ENCODE results near the gene CD209. TPM values are rescaled to one million over a fixed set of nuclear protein-coding genes. Genes with fewer than 3 reads are reported as not detected.

CD209 gene
- polyA plus RNA-seq, 12 donors = 2.2 to 6.3 (median 3.5) TPM; not detected in 1

DNA sequence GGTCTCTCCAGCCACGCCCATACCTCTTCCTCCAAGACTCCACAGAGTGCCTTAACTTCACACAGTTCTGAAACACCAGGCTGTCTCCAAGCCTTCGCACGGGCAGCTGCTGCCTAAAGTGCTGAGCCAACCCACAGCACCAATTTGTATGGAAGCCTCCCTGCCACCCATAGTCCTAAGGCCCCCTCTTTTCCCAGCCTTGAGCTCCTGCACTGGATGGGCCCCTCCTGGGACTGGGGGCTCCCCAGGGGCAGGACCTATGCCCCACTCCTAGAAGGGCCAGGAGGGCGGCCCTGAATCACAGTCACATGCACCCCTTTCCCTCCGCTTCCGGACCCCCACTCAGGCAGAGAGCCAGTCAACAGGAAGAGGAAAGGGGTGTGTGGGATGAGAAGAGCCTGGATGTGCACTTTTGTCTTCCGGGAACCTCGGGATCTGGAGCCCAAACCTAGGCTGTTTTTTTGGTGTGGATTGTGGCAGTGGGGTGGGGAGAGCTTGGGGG is 40.3 kb downstream of the CD209 start:
- no peak for DNase-seq

DNA sequence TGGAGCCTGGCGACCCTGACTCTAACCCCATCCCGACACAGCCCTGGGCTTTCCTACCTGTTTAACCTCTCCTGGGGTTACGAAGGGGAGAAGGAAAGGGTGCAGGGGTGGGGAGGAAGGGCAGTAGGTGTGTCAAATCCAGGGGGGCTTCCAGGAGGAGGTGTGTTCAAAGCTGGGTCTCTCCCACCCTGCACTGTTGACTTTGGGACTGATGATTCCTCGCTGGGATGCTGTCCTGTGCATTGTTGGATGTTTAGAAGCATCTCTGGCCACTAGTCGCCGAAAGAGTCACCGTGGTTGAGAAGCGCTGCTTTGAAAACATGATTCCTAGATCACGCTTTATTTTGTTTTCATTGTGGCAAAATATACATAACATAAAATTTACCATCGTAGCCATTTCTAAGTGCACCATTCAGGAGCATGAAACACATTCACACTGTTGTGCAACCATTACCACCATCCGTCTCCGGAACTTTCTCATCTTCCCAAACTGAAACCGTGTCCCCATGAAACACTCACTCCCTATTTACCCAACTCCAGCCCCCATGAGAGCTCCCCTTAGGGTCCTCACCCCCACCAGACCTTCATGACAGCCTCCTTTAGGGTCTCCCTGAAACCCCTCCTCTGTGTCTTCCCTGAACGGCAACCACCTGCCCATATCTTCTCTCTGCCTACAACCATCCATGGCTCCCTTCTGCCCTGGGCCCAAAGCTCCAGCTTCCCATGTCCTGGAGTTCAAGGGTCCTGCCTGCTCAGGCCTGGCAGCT is 41.0 kb downstream of the CD209 start:
- DNase-seq = no peak

DNA sequence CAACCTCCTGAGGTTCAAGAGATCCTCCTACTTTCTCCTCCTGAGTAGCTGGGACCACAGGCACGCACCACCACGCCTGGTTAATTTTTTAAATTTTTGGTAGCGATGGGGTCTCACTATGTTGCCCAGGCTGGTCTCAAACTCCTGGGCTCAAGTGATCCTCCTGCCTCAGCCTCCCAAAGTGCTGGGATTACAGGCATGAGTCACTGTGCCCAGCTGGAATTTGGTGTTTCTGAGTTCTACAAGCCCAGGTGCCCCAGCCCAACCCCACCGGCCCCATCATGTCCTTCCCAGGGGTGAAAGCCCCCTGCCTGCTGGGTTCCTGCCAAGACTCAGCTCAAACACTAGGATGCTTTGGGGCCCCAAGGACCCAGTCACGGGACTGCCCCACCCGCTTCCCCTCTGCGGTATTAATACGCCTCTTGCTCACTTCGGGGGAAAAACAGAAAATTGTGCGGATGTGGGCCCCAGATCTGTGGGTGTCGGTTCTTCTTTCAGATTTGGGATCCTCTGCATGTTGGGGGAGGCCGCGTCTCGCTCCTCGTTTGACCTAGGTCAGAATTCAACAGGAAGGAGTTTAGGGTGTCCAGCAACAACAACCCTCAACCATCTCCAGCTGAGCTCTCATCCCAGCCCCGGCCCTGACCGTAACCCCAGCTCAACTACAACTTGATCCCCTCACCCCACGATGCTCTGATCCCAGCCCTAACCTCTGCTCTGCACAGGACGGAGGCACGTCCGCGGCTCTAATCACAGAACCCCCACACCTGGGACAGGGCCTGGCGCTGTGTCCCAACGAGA is 41.7 kb downstream of the CD209 start:
- DNase-seq = peak; percentile 22

DNA sequence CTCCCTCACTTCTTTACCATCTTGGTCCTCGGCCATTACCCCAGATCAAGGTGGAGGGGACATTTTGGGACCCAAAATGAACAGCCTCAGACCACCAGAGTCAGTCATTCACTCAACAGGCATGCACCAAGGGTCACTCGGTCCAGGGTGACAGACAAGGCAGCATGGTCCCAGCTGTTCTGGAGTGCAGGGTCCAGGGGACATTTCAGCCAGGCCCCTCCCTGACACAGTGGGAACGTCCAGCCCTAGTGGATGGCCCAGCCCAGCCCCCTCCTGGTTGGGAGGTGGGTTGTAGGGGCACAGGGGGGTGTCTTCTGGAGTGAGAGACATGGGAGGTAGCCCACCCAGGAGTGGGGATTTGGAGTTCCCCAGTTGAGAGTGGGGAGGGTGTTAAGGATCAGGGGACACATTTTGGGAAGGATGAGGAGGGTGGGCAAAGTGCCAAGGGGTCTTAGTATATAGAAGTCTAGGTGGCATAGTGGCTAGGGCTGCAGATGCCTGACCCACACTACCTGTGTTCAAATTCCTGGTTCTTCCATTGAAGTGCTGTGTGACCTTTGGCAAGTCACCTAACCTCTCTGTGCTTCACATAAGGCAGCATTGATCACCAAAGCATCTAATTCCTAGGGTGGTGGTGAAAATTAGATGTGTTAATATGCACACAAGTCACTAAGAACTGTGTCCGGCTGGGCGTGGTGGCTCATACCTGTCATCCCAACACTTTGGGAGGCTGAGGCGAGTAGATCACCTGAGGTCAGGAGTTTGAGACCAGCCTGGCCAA is 42.9 kb downstream of the CD209 start:
- DNase-seq = no peak

DNA sequence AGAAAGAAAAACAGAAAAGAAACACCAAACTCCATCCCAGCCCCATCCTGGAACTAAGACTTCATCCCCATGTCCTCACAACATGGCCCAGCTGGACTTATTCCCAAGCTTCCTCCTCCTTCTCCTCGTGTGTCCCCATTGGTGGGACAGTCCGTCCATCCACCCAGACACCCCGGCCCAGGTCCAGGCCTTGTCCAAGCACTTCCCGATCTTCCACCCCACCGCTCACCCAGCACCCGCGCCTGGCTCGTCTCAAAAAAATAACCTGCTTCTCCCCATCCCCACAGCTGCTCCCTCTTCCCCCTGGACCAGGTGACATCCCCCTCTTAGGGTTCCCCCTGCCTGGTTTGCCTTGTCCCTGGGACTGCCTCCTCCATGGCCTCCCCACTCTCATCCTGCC is 44.0 kb downstream of the CD209 start:
- DNase-seq = no peak

DNA sequence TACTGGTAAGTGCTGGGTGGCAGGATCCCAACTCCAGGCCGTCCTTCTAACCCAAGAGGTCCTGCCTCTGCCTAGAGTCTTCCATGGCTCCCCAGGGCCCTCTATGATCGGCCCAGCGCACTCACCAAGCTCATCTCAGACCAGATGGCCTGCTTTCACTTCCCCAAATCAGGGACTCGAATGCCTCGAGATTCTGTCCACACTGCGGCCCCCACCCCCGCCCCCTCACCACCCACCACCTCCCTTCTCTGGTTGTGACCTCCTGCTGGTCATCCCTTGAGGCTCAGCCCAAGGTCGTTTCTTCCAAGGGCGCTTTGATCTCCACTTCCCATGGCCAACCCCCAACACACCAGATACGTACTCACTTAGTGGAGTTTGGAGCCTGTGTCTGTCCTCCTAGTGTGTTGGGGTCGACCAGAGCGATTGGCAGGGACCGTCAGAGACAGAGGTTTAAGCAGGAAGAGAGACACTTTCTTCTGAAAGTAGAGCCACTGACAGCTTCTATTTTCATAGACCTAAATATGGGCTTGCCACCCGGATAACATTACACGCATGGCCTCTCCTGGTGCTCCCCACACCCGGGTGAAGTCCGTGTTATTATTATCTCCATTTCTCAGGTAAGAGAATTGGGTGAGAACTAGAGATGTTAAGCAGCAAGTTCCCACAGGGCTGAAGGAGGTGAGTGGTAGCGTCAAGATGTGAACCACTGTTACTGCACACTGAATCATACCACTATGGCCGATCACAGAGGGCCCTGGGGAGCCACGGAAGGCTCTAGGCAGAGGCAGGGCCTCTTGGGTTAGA is 45.5 kb downstream of the CD209 start, which contains the start of gene FCER2:
Gene FCER2, minus strand, starts transcription at position 478 of the 804 bp plus-strand sequence. CDS start 2,371 bp downstream, outside the sequence.
- no peak for DNase-seq

DNA sequence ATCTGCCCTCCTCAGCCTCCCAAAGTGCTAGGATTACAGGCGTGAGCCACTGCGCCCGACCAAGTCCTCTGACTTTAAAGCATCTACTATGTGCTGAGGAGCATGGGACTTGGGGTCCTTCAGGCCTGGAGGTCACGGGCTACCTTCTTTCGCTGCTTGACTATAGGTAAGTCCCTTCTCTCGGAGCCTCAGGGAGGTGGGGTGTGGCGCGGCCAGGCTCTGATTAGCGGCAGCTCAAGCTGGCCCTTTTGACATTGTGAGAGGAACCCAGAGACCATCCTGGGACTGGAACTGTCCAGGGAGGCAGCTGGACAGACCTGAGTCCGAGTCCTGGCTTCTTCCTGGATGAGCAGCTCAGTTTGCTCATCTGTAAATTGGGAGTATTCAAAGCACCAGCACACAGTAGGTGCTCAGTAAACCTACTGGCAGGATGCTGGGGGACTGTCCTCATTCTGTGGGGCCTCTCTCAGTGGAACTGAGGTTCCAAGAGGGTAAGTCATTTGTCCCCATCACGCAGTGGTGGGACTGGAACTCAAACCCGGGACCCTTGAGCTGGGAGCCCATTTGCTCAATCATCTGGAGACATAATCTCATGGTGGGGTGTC is 46.2 kb downstream of the CD209 start:
- no peak for DNase-seq

DNA sequence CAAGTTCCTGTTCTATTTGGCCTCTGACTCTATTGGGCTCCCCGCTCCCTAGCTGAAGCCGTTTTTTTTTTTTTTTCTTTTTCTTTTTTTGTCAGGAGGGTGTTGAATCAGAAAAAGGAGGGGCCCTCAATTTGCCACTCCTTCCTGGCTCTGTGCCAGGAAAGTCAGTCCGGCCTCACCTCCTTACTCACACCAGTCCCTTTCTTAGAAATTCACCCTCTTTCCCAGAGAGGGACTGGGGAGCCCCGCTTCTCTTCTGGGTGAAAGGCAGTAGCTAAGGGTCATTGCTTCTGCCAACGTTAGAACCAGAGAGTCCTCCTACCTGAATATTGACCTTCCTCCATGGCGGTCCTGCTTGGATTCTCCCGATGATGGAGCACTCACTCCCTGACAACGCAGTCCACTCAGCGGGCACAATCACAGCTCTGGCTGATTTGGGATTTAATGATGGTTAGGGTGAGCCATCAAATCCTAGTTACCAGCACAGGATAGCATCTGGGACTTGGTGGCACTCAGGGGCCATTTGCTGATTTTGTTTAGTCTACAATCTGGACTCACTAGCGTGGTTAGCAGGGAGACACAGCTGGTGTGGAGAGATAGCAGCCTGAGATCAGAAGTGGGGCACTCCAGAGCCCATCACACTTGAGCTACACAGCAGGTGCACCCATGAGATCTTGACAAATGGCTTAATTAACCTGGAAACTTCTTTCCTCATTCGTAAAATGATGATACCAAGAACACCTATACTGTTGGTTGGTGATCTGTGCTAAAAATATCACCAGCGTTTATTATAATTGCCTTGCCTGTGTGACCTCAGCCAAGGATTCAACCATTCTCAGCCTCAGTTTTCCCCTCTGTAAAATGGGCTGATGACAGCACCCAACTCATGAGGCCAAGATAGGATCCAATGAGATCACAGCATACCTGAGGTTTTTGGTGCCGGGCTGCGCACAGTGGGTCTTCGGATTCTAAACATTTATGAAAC is 47.6 kb downstream of the CD209 start:
- no peak for DNase-seq

DNA sequence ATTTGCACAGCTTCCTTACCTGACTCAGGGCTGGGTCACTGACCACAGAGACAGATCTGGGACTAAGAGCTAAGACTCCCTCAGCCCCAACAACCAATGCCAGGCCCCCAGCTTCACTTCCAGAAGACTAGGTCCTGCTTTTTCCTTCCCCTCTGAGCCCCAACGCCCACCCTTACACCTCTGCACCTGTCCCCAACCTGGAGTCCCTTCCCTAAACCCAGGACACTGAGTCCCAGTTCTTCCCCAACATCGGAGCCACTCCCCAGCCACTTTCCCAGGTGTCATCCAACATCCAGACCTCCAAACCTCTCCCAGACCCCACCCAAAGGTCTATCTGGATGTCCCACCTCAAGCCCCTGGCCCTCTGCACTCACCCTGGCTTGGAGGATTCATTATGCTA is 48.3 kb downstream of the CD209 start:
- DNase-seq = no peak

DNA sequence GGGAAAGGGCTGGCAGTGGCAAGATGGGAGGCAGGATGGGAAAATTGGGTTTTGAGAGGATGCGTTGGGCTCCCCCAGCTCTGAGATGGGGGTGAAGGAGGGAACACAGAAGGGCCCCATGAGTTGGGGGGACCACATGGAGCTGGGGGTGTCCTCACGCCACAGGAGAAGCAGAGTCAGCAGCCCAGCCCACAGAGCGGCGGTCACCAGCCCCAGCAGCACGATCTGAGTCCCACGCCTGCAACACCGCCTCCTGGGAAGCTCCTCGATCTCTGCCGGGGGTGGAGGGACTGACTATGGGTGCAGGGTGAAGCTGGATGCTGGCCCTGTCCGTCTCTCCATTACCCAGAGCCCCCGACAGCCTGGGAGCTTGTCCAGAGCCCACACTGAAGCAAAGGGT is 48.8 kb downstream of the CD209 start:
- DNase-seq = no peak

DNA sequence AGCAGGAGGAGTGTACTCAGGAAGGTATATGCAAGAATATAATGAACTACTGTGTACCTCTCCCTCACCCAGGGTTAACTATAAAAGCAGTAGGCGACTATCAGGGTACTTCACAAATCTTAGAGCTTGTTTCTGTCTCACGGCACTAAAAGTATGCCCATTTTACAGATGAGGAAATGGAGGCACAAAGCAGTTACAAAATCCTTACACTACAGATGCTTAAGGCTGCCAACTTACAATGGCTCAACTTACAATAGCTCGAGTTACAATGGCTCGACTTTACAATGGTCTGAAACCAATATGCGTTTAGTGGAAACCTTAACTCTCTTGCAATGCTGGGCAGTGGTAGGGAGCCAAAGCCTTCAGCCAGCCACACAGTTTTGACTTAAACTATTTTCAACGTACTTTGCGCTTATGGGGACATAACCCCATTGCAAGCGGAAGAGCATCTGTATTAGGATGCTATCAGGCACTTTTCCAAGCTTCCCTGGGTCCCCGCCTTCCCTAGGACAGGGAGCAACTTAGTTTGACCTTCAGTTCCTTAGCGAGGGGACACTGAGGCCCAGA is 49.5 kb downstream of the CD209 start:
- no peak for DNase-seq

DNA sequence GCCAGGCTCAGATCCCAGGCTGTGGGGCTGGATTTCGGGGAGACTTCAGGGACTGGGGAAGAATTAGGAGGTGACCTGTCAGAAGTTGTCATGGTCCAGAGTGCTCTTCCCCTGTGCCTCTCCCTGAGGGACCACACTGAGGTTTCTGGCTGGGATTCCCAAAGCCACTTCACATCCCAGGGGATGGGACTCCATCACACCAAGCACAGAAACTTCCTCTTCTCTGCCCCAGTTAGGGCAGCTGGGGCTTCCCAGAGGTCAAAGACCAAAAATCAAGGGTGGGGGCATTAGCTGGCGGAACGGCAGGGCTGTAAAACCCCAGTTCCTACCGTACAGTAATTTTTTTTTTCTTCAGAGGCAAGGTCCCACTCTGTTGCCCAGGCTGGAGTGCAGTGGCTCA is 52.8 kb downstream of the CD209 start:
- DNase-seq = no peak

DNA sequence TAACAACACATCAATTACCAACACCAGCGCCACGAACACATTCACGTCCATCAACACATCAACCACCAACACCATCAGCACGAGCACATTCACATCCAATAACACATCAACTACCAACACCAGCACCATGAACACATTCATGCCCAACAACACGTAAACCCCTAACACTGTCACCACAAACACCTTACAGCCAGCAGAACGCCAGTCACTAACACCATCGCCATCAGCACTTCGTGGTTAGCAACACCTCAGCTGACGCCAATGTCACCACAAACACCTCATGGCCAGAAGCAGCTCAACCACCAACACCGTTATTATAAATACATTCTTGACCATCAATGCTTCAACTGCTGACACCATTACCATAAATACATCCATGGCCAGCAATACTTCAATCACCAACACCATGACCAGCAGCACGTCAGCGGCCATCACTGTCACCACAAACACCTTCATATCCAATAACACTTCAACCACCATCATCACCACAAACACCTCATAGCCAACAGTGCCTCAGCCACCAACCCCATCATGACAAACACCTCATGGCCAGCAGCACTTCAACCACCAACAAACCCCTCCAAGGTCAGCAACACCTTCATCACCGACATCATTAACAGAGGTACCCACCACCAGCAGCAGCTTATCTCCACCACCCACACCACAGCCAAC is 54.8 kb downstream of the CD209 start:
- DNase-seq = no peak

DNA sequence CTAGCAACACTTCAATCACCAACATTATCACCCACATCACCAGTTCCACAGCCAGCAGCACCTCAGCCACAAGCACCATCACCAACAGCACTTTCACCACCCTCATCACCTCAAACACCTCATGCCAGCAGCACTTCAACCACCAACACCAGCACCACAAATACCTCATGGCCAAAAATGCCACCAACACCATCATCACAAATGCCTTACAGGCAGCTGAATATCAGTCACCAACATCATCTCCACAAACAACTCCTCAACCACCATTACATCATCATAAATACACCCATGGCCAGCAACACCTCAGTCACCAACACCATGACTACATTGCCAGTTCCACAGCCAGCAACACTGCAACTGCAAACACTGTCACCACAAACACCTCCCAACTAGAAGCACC is 55.8 kb downstream of the CD209 start:
- no peak for DNase-seq

DNA sequence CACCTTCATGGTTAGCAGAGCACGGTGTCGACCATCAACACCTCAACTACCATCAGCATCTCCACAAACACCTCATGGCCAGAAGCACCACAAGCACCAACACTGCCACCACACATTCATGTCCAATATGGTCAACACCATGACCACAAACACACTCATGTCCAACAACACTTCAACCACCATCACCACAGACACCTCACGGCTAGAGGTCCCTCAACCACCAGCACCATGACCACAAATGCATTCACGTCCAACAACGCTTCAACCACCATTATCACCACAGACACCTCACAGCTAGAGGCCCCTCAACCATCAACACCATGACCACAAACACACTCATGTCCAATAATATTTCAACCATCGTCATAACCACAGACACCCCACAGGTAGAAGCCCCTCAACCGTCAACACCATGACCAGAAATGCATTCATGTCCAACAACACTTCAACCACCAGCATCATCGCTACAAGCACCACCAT is 56.5 kb downstream of the CD209 start:
- no peak for DNase-seq
